ENCODE measurements around the gene TDRD6. TPM values are rescaled to one million over a fixed set of nuclear protein-coding genes. Genes with fewer than 3 reads are reported as not detected.
A peak's percentile ranks its signal among the peaks of the same experiment; 100 is the strongest.

Gene TDRD6
- total RNA-seq, 2 donors from 2014 or later, result not detected

DNA sequence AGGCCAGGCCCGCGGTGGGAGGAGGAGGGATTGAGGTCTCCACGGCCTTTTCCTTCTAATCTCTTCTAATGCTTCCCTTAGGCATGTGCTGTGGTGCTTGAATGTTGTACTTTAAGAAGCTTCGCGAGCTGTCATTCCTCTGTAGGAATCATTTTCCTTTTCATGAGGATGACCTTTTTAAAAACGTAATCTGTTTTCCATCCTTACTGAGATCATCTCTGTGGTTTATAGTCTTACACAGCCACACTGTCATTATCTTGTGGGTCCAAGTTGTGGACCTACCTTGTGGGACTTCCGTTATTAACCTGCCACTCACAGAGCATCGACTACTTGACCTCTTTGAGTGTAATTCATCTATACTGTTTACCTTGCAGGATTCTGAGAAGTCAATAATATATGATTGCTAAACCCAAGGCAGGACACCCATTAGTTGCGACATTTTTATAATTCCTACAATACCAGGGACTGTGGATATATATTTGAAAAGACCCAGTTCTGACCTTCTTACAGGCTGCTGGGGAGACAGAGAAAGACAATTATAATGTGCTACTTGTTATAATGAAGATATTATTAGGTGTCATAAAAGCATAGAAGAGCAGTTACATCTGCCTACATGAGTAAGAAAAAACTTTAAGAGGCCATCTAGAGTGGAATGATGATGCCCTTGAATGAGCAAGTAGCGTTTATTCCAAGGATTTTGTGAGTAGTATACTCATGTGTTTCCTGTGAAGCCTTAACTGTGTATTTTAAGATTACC is 34.1 kb upstream of the TDRD6 start:
- DNase-seq (ENCODE audit: low spot score) (no peak), ATAC-seq (no peak)
- Mint-ChIP-seq H3K4me3 (peak overlapping the region; percentile 86), H3K36me3 (no peaks in the 10 kb centered on the region), H3K9me3 (no peaks in the 10 kb centered on the region), H3K4me1 (ENCODE audit: low read depth in 2 of 2) (peaks cover 12 to 14% of the 10 kb centered on the region in 2 donors), H3K27ac (no peak overlapping the region), H3K27me3 (peaks cover 25 to 45% of the 10 kb centered on the region in 2 donors)

DNA sequence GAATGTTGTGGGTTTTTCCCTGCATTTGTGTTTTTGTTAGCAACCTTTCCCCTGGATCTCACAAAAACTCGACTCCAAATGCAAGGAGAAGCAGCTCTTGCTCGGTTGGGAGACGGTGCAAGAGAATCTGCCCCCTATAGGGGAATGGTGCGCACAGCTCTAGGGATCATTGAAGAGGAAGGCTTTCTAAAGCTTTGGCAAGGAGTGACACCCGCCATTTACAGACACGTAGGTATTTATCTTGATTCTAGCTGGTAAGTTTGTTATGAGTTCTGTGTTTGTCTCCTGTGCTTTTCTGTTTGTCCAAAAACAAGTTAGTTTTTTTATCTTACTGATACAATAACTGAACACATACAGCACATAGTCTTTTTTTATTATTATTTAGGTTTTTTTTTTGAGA is 31.9 kb upstream of the TDRD6 start:
- H3K27me3 Mint-ChIP-seq, result peaks cover 29 to 40% of the 10 kb centered on the region in 2 donors
- no peak overlapping the region for H3K4me3 Mint-ChIP-seq
- ATAC-seq (no peak), DNase-seq (ENCODE audit: low spot score) (no peak)
- no peaks in the 10 kb centered on the region for H3K9me3 Mint-ChIP-seq
- peaks cover 12 to 14% of the 10 kb centered on the region in 2 donors for H3K4me1 Mint-ChIP-seq (ENCODE audit: low read depth in 2 of 2)
- H3K27ac Mint-ChIP-seq, result no peak overlapping the region
- H3K36me3 Mint-ChIP-seq, result no peaks in the 10 kb centered on the region

DNA sequence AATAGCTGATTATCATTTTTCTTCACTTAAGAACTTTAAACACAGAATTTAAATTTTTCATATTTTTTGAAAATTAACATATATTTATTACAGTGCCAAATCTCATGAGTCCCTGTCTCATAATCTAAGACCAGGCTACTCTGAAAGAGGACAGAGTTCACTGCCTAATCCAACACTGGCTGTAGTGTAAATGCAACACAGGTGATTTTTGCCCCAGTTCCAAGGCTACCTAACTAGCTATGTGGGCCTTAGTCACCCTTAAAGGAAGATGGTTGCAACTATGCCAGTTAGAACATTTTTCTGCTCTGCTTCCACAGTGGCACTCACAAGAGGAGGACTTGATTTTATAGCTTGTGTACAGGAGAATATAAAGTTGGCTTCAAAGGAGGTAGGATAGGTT is 30.0 kb upstream of the TDRD6 start:
- Mint-ChIP-seq H3K36me3 (no peaks in the 10 kb centered on the region), H3K27me3 (peaks cover 21 to 30% of the 10 kb centered on the region in 2 donors), H3K4me3 (no peak overlapping the region), H3K9me3 (no peaks in the 10 kb centered on the region), H3K27ac (no peak overlapping the region), H3K4me1 (ENCODE audit: low read depth in 2 of 2) (peaks cover 7 to 9% of the 10 kb centered on the region in 2 donors)
- DNase-seq (ENCODE audit: low spot score) (no peak), ATAC-seq (no peak)

DNA sequence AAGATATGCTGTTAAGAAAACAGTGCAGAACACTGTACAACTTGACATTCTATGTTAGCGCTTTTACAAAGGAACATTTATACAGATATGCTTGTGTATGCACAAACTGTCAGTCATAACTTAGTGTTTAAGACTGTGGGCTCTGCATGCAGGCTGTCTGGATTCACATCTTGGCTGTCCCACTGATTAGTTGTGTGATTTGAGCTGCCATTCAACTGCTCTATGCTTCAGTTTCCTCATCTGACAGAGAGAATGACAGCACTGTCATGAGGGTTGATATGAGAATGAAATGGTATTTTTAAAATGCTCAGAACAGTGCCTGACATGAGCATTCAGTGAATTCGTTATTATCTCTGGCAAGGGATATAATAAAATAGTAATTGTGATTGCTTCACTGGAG is 26.2 kb upstream of the TDRD6 start:
- Mint-ChIP-seq H3K27ac (no peak overlapping the region), H3K4me1 (ENCODE audit: low read depth in 2 of 2) (no peaks in the 10 kb centered on the region), H3K36me3 (no peaks in the 10 kb centered on the region), H3K27me3 (peaks cover 5 to 12% of the 10 kb centered on the region in 2 donors), H3K9me3 (no peaks in the 10 kb centered on the region), H3K4me3 (no peak overlapping the region)
- DNase-seq (ENCODE audit: low spot score) (no peak), ATAC-seq (no peak)

DNA sequence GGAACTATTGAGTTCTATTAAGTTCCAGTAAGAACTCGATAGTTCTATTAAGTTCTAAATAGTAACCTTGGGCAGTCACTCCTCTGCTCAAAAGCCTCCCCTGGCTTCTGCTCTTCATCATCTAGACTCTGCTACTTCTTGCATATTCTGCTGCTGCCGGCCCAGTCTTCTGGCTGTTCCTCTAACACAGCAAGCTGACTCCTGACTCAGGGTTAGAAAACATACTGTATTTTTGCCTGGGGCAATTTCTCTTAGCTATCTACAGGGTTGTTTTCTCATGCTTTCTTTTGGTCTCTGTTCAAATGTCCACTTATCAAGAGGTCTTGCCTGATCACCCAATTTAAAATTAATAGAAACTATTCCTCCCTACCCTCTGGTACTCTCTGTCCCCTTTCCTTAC is 20.3 kb upstream of the TDRD6 start:
- Mint-ChIP-seq H3K9me3 (no peaks in the 10 kb centered on the region), H3K27me3 (peaks cover 0 to 6% of the 10 kb centered on the region in 2 donors), H3K4me1 (ENCODE audit: low read depth in 2 of 2) (no peaks in the 10 kb centered on the region), H3K36me3 (no peaks in the 10 kb centered on the region), H3K27ac (no peak overlapping the region), H3K4me3 (no peak overlapping the region)
- ATAC-seq (no peak), DNase-seq (ENCODE audit: low spot score) (no peak)

DNA sequence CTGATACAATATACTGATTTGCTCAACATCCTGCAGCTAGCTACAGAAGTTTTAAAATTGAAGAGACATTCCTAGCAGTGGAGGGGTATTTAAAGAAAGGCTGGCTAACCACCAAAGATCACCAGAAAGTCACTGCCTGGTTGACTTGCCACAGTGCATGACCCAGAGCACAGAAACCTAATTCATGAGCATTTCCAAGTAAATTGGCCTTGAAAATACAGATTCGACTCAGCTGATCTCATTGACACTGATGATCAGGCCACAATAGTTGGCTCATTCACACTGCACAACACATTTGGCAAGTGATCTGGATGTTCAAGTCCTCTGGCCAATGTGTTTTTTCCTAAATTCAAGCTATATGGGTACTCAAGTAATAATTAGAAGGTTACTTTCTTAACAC is 13.3 kb upstream of the TDRD6 start:
- DNase-seq (ENCODE audit: low spot score) (no peak), ATAC-seq (peak in 1 of 2 donors; percentile 24)
- no peaks in the 10 kb centered on the region for H3K4me1 Mint-ChIP-seq (ENCODE audit: low read depth in 2 of 2)
- H3K27me3 Mint-ChIP-seq, result peaks cover 0 to 2% of the 10 kb centered on the region in 2 donors
- H3K36me3 Mint-ChIP-seq, result no peaks in the 10 kb centered on the region
- no peak overlapping the region for H3K27ac Mint-ChIP-seq
- no peak overlapping the region for H3K4me3 Mint-ChIP-seq
- H3K9me3 Mint-ChIP-seq, result no peaks in the 10 kb centered on the region

DNA sequence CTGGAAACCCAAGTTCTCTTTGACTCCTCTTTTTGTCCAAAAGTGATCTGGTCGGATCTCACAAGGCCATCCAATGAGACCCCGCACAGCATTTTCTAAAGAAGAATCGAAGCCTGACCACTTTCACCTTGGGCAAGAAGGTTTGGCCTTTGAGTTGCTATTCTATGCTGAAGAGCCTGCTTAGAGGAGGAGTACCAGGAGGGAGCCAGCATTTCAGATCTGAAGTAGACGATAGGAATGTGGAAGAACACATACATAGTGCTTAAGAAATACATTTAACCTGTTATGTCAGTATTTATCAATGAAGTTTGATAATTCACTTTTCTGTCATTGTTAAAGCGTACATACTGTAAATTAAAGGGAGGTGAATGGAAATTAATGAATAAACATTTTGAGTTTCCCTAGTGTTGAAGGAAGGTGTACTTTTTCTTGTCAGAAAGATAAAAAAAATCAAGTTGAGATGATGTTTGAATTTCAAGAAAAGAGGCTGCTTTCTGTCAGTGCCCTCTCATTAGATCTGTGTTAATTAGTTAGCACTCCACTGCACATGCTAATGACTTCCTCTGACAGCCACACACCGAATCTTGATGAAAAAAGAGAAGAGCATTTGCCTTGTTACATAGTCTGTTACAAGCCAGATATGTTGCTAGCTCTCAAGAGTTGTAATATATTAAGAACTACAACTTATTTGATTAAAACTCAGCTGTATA is 10.9 kb upstream of the TDRD6 start:
- Mint-ChIP-seq H3K4me1 (ENCODE audit: low read depth in 2 of 2) (no peaks in the 10 kb centered on the region), H3K4me3 (no peak overlapping the region), H3K27ac (no peak overlapping the region), H3K36me3 (no peaks in the 10 kb centered on the region), H3K9me3 (no peaks in the 10 kb centered on the region), H3K27me3 (peaks cover 7 to 12% of the 10 kb centered on the region in 2 donors)
- ATAC-seq, result no peak
- DNase-seq (ENCODE audit: low spot score), result no peak

DNA sequence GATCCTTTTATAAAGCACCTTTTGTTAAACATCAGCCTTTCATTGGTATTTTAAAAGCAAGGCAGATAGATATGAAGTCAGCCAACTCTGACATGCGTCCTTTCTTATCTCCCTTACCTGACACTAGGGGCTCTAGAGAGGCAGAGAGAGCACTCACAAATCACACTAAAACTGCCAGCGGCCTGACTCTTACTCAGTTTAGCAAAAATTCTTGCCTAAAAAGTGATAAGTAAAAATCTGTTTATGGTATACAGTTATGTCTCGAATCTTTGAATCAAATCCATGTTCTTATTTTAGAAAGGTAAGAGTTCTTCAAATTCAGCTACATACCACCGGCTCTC is 10.4 kb upstream of the TDRD6 start:
- no peak for ATAC-seq
- Mint-ChIP-seq H3K27me3 (peaks cover 7 to 15% of the 10 kb centered on the region in 2 donors), H3K27ac (no peak overlapping the region), H3K4me3 (no peak overlapping the region), H3K9me3 (no peaks in the 10 kb centered on the region), H3K4me1 (ENCODE audit: low read depth in 2 of 2) (no peaks in the 10 kb centered on the region), H3K36me3 (no peaks in the 10 kb centered on the region)
- DNase-seq (ENCODE audit: low spot score), result no peak

DNA sequence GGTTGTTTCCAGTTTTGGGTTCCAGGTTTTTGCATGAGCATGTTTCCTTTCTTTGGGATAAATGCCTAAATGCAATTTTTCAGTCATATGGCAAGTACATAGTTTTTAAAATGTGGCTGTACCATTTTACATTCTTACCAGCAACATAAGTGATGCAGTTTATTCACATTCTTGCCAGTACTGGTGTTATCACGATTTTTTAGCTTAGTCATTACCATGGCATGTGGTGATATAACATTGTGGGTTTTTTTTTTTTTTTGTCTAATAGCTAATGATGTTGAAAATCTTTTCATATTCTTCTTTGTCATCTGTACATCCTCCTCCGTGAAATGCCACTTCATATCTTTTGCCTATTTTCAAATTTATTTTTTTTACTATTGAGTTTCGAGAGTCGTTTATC is 2.9 kb upstream of the TDRD6 start:
- Mint-ChIP-seq H3K27me3 (peaks cover 9 to 26% of the 10 kb centered on the region in 2 donors), H3K27ac (no peak overlapping the region), H3K9me3 (no peaks in the 10 kb centered on the region), H3K36me3 (no peaks in the 10 kb centered on the region), H3K4me1 (ENCODE audit: low read depth in 2 of 2) (no peaks in the 10 kb centered on the region), H3K4me3 (no peak overlapping the region)
- no peak for ATAC-seq
- no peak for DNase-seq (ENCODE audit: low spot score)

DNA sequence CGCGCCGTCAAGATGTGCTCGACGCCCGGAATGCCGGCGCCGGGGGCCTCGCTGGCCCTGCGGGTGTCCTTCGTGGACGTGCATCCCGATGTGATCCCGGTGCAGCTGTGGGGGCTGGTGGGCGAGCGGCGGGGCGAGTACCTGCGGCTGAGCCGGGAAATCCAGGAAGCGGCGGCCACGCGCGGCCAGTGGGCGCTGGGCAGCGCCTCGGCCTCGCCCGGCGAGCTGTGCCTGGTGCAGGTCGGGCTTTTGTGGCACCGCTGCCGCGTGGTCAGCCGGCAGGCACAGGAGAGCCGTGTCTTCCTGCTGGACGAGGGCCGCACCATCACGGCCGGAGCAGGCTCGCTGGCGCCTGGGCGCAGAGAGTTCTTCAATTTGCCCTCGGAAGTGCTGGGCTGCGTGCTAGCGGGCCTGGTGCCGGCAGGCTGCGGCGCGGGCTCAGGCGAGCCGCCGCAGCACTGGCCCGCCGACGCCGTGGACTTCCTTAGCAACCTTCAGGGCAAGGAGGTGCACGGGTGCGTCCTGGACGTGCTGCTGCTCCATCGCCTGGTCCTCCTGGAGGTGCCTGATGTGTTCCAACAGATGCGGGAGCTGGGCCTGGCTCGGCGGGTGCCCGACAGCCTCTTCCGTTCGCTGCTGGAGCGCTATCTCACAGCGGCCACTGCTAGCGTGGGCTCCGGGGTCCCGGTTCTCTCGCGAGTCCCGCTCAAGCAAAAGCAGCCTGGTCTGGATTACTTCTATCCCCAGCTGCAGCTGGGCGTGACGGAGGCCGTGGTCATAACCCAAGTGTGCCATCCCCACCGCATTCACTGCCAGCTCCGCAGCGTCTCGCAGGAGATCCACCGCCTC is 656 bp downstream of the TDRD6 start:
- no peak for DNase-seq (ENCODE audit: low spot score)
- H3K4me1 Mint-ChIP-seq (ENCODE audit: low read depth in 2 of 2), result no peaks in the 10 kb centered on the region
- peaks cover 9 to 36% of the 10 kb centered on the region in 2 donors for H3K27me3 Mint-ChIP-seq
- no peak overlapping the region for H3K4me3 Mint-ChIP-seq
- no peaks in the 10 kb centered on the region for H3K9me3 Mint-ChIP-seq
- peak in 1 of 2 donors; percentile 36 for ATAC-seq
- no peaks in the 10 kb centered on the region for H3K36me3 Mint-ChIP-seq
- no peak overlapping the region for H3K27ac Mint-ChIP-seq

DNA sequence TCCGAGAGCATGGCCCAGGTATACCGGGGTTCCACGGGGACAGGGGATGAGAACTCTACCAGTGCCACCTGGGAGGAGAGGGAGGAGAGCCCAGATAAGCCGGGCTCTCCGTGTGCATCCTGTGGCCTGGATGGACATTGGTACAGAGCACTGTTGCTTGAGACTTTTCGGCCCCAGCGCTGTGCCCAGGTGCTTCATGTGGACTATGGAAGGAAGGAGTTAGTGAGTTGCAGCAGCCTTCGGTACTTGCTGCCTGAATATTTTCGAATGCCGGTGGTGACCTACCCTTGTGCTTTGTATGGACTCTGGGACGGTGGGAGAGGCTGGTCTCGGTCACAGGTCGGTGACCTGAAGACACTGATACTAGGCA is 1.3 kb downstream of the TDRD6 start:
- no peak for DNase-seq (ENCODE audit: low spot score)
- ATAC-seq, result no peak
- Mint-ChIP-seq H3K9me3 (no peaks in the 10 kb centered on the region), H3K4me1 (ENCODE audit: low read depth in 2 of 2) (no peaks in the 10 kb centered on the region), H3K27me3 (peaks cover 7 to 42% of the 10 kb centered on the region in 2 donors), H3K4me3 (no peak overlapping the region), H3K27ac (no peak overlapping the region), H3K36me3 (no peaks in the 10 kb centered on the region)

DNA sequence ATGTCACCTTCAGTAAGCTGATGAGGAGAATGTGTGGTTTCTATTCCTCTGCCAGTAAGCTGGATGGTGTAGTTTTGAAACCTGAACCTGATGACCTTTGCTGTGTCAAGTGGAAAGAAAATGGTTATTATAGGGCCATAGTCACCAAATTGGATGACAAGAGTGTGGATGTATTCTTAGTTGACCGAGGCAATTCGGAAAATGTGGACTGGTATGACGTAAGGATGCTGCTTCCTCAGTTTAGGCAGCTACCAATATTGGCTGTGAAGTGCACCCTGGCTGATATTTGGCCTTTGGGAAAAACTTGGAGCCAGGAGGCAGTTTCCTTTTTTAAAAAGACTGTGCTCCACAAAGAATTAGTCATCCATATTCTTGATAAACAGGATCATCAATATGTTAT is 2.0 kb downstream of the TDRD6 start:
- H3K27ac Mint-ChIP-seq, result no peak overlapping the region
- no peaks in the 10 kb centered on the region for H3K36me3 Mint-ChIP-seq
- no peaks in the 10 kb centered on the region for H3K9me3 Mint-ChIP-seq
- DNase-seq (ENCODE audit: low spot score) (no peak), ATAC-seq (no peak)
- H3K4me3 Mint-ChIP-seq, result no peak overlapping the region
- no peaks in the 10 kb centered on the region for H3K4me1 Mint-ChIP-seq (ENCODE audit: low read depth in 2 of 2)
- H3K27me3 Mint-ChIP-seq, result peaks cover 7 to 42% of the 10 kb centered on the region in 2 donors

DNA sequence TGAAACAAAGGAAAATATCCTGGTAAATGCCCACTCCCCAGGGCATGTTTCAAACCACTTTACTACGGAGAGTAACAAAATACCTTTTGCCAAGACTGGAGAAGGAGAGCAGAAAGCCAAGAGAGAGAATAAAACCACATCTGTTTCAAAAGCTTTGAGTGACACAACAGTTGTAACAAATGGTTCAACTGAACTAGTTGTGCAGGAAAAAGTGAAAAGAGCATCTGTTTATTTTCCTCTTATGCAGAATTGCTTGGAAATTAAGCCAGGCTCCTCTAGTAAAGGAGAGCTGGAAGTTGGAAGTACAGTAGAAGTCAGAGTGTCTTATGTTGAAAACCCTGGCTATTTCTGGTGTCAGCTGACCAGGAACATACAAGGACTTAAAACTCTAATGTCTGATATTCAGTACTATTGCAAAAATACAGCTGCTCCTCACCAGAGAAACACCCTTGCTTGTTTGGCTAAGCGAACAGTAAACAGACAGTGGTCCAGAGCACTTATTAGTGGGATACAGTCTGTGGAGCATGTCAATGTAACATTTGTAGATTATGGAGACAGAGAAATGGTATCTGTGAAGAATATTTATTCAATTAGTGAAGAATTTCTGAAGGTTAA is 2.6 kb downstream of the TDRD6 start:
- DNase-seq (ENCODE audit: low spot score), result no peak
- no peak for ATAC-seq
- Mint-ChIP-seq H3K27me3 (peaks cover 7 to 36% of the 10 kb centered on the region in 2 donors), H3K9me3 (no peaks in the 10 kb centered on the region), H3K4me3 (no peak overlapping the region), H3K27ac (no peak overlapping the region), H3K4me1 (ENCODE audit: low read depth in 2 of 2) (no peaks in the 10 kb centered on the region), H3K36me3 (no peaks in the 10 kb centered on the region)
